ENCODE results near the gene SLC17A7. TPM values are rescaled to one million over a fixed set of nuclear protein-coding genes. Genes with fewer than 3 reads are reported as not detected.

SLC17A7 gene
- total RNA-seq, 1 experiment from 2014 or later: 1.8 TPM

DNA sequence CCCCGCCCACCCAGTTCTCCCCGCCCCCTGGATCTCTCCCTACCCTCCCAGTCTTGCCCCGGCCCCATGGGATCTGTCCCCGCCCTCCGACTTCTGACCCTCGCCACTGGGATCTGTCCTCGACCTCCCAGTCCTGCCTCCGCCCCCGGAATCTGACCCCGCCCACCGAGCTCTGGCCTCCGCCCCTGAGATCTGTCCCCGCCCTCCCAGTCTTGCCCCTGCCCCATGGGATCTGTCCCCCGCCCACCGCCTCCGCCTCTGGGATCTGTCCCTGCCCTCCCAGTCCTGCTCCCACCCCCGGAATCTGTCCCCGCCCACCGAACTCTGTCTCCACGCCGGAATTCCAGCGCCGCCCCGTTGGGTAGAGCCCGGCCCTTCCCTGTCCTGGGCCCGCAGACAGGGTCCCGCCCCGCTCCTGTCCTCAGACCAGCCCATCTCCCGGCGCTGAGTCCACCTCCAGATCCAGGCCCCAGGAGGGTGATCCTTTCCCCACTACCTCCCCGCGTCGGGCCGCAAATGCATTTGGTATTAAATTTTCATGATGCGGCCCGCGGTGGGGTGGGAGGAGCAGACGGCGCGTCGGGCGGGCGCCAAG, 1.5 kb upstream of the SLC17A7 start (continued):
- TF ChIP-seq, protein P1, sequence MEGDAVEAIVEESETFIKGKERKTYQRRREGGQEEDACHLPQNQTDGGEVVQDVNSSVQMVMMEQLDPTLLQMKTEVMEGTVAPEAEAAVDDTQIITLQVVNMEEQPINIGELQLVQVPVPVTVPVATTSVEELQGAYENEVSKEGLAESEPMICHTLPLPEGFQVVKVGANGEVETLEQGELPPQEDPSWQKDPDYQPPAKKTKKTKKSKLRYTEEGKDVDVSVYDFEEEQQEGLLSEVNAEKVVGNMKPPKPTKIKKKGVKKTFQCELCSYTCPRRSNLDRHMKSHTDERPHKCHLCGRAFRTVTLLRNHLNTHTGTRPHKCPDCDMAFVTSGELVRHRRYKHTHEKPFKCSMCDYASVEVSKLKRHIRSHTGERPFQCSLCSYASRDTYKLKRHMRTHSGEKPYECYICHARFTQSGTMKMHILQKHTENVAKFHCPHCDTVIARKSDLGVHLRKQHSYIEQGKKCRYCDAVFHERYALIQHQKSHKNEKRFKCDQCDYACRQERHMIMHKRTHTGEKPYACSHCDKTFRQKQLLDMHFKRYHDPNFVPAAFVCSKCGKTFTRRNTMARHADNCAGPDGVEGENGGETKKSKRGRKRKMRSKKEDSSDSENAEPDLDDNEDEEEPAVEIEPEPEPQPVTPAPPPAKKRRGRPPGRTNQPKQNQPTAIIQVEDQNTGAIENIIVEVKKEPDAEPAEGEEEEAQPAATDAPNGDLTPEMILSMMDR (IDR thresholded peaks at IDR 0.05 in 2 of 3, conservative IDR thresholded peaks at IDR 0.05 in 1 of 3; ENCODE audit: borderline replicate concordance in 1 of 3, insufficient read depth in 1 of 3, low read depth in 2 of 3, low read length in 2 of 3): no peak
- TF ChIP-seq ZFX (IDR thresholded peaks at IDR 0.05): no peak
- TF ChIP-seq POLR2AphosphoS5 (IDR thresholded peaks at IDR 0.05; ENCODE audit: low read depth, low read length): peak; percentile 45
- TF ChIP-seq, protein P2, sequence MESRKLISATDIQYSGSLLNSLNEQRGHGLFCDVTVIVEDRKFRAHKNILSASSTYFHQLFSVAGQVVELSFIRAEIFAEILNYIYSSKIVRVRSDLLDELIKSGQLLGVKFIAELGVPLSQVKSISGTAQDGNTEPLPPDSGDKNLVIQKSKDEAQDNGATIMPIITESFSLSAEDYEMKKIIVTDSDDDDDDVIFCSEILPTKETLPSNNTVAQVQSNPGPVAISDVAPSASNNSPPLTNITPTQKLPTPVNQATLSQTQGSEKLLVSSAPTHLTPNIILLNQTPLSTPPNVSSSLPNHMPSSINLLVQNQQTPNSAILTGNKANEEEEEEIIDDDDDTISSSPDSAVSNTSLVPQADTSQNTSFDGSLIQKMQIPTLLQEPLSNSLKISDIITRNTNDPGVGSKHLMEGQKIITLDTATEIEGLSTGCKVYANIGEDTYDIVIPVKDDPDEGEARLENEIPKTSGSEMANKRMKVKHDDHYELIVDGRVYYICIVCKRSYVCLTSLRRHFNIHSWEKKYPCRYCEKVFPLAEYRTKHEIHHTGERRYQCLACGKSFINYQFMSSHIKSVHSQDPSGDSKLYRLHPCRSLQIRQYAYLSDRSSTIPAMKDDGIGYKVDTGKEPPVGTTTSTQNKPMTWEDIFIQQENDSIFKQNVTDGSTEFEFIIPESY (IDR thresholded peaks at IDR 0.05; ENCODE audit: extremely low read depth, insufficient replicate concordance, low read length): no peak
- TF ChIP-seq FOSL1 (IDR thresholded peaks at IDR 0.05; ENCODE audit: low read depth): no peak
- TF ChIP-seq RAD21 (IDR thresholded peaks at IDR 0.05; ENCODE audit: low read depth): no peak

GRCh38 chr19:49442354-49442753, 1.0 kb upstream of the SLC17A7 start:
- ChIA-PET RAD21 (ENCODE audit: low non-redundant PET in 1 of 2, low total read pairs in 2 of 2, uncharacterized antibody in 2 of 2, unreplicated experiment in 2 of 2) (interaction anchor here (0.8 to 1.1 kb wide), 3 partner anchors 16 to 51 kb away, joined by 3 to 5 read pairs (median 5); no protein-coding TSS in a partner anchor), POLR2A (interaction anchor here (0.5 to 1.2 kb wide), 7 partner anchors 10 to 213 kb away, joined by 3 to 8 read pairs (median 4); partner anchors contain the start of genes ALDH16A1 and PIH1D1), CTCF (interaction anchor here (0.6 to 1.5 kb wide), 12 partner anchors 10 to 478 kb away, joined by 3 to 15 read pairs (median 3); partner anchors contain the start of genes DKKL1, PIH1D1 and TEAD2)
- H3K79me2 ChIP-seq (ENCODE audit: insufficient read depth, low read length): no peaks in the 10 kb centered on the region
- intact Hi-C loops (cut with micrococcal nuclease): loop anchor here (2.0 kb wide), 1 partner anchor 218 kb away; no protein-coding TSS in a partner anchor
- peak overlapping the region; percentile 86 for H3K9ac ChIP-seq (ENCODE audit: low read length)
- H3K9me3 ChIP-seq (ENCODE audit: control insufficient read depth in 1 of 2, insufficient read depth in 1 of 2, low read depth in 1 of 2, low read length in 2 of 2): no peaks in the 10 kb centered on the region
- no peaks in the 10 kb centered on the region for H4K20me1 ChIP-seq (ENCODE audit: insufficient read depth)
- peaks cover 7 to 33% of the 10 kb centered on the region in 2 experiments; a peak in 3 of 4 replicates for H3K4me1 ChIP-seq (ENCODE audit: control insufficient read depth in 1 of 2, insufficient read depth in 2 of 2, low read length in 2 of 2)
- H3K27ac ChIP-seq (ENCODE audit: low read depth, low read length): peak overlapping the region; percentile 92; the same call in 1 of the 2 replicates
- peaks cover 19% of the 10 kb centered on the region for H3K27me3 ChIP-seq (ENCODE audit: insufficient read depth, low read length)
- H3K36me3 ChIP-seq (ENCODE audit: control insufficient read depth in 1 of 2, insufficient read depth in 2 of 2, low read length in 2 of 2): peaks cover 4 to 9% of the 10 kb centered on the region in 2 experiments; a peak in 2 of 4 replicates
- peak overlapping the region; percentile 68 for H2AFZ ChIP-seq (ENCODE audit: low read depth, low read length, poor library complexity, severe bottlenecking)
- H3K4me2 ChIP-seq (ENCODE audit: low read length): peak overlapping the region; percentile 98
- DNase-seq (ENCODE audit: low read depth, low spot score) (no peak), ATAC-seq (no peak)
- no peaks in the 10 kb centered on the region for H3K9me2 ChIP-seq (ENCODE audit: insufficient read depth)
- BruUV-seq (replicated peaks): no TSS peak
- peak overlapping the region; percentile 63 to 80; a peak in 3 of 4 replicates for H3K4me3 ChIP-seq (replicated peaks in 1 of 2; ENCODE audit: low read depth in 1 of 2, low read length in 2 of 2)
- TF ChIP-seq MAX (IDR thresholded peaks at IDR 0.05) (no peak), RAD21 (IDR thresholded peaks at IDR 0.05; ENCODE audit: low read depth) (no peak), EZH2phosphoT487 (IDR thresholded peaks at IDR 0.05; ENCODE audit: borderline replicate concordance) (no peak), REST (IDR thresholded peaks at IDR 0.05; ENCODE audit: low read depth) (no peak), SRF (IDR thresholded peaks at IDR 0.05; ENCODE audit: low read depth) (no peak), ELF1 (IDR thresholded peaks at IDR 0.05; ENCODE audit: borderline replicate concordance, low read depth) (no peak), JUND (IDR thresholded peaks at IDR 0.05) (no peak)
- TF ChIP-seq, protein P1 (IDR thresholded peaks at IDR 0.05 in 2 of 3, conservative IDR thresholded peaks at IDR 0.05 in 1 of 3; ENCODE audit: borderline replicate concordance in 1 of 3, insufficient read depth in 1 of 3, low read depth in 2 of 3, low read length in 2 of 3): no peak
